ENCODE data around the gene ZNF205.

Gene ZNF205

GRCh38 chr16:3088925-3089716 is 23.3 kb upstream of the ZNF205 start:
- H3K79me2 ChIP-seq (ENCODE audit: insufficient read depth, low read length) = no peaks in the 10 kb centered on the region
- no peak overlapping the region for H3K4me3 ChIP-seq (ENCODE audit: low read depth, low read length, poor library complexity, severe bottlenecking)
- no peaks in the 10 kb centered on the region for H3K36me3 ChIP-seq (ENCODE audit: insufficient read depth, low read length)
- no peak overlapping the region for H2AFZ ChIP-seq (ENCODE audit: low read length)
- no peaks in the 10 kb centered on the region for H3F3A ChIP-seq (ENCODE audit: insufficient read depth, low read length)
- H3K4me2 ChIP-seq (ENCODE audit: low read length) = no peak overlapping the region
- H3K27me3 ChIP-seq (ENCODE audit: insufficient read depth, low read length) = 0 out of 2 replicates have a peak, but pooled peaks cover 9% of the 10 kb centered on the region
- no peak overlapping the region for H3K9ac ChIP-seq (ENCODE audit: low read length)
- no peaks in the 10 kb centered on the region for H4K20me1 ChIP-seq (ENCODE audit: insufficient read depth, low read length)
- peaks cover 13% of the 10 kb centered on the region for H3K4me1 ChIP-seq (ENCODE audit: insufficient read depth, low read length, severe bottlenecking)
- no peaks in the 10 kb centered on the region for H3K9me3 ChIP-seq (ENCODE audit: low read length)
- H3K9me2 ChIP-seq (ENCODE audit: low read depth, low read length) = no peaks in the 10 kb centered on the region
- H3K27ac ChIP-seq (ENCODE audit: low read depth, low read length, poor library complexity, severe bottlenecking) = no peak overlapping the region
- TF ChIP-seq CTCF (IDR thresholded peaks at IDR 0.05; ENCODE audit: low read length) = no peak
- no peak for TF ChIP-seq EZH2 (IDR thresholded peaks at IDR 0.05; ENCODE audit: borderline replicate concordance, low read length)

- Histone ChIP-seq H3K36me3 (ENCODE audit: insufficient read depth, low read length) (no peaks in the 10 kb centered on the region), H3K9ac (ENCODE audit: low read length) (no peak overlapping the region), H4K20me1 (ENCODE audit: insufficient read depth, low read length) (no peaks in the 10 kb centered on the region), H3F3A (ENCODE audit: insufficient read depth, low read length) (no peaks in the 10 kb centered on the region), H3K79me2 (ENCODE audit: insufficient read depth, low read length) (no peaks in the 10 kb centered on the region), H3K27me3 (ENCODE audit: insufficient read depth, low read length) (0 out of 2 replicates have a peak, but pooled peaks cover 9% of the 10 kb centered on the region), H3K9me3 (ENCODE audit: low read length) (no peaks in the 10 kb centered on the region), H3K27ac (ENCODE audit: low read depth, low read length, poor library complexity, severe bottlenecking) (no peak overlapping the region), H3K9me2 (ENCODE audit: low read depth, low read length) (no peaks in the 10 kb centered on the region), H2AFZ (ENCODE audit: low read length) (no peak overlapping the region), H3K4me1 (ENCODE audit: insufficient read depth, low read length, severe bottlenecking) (peaks cover 13% of the 10 kb centered on the region), H3K4me2 (ENCODE audit: low read length) (no peak overlapping the region), H3K4me3 (ENCODE audit: low read depth, low read length, poor library complexity, severe bottlenecking) (no peak overlapping the region)
- TF ChIP-seq EZH2 (IDR thresholded peaks at IDR 0.05; ENCODE audit: borderline replicate concordance, low read length) (no peak), CTCF (IDR thresholded peaks at IDR 0.05; ENCODE audit: low read length) (no peak)
Observed at GRCh38 chr16:3089717-3090592, 22.4 kb upstream of the ZNF205 start.

- no peak overlapping the region for H3K9ac ChIP-seq (ENCODE audit: low read length)
- H3K79me2 ChIP-seq (ENCODE audit: insufficient read depth, low read length) = no peaks in the 10 kb centered on the region
- TF ChIP-seq CTCF (IDR thresholded peaks at IDR 0.05; ENCODE audit: low read length) (no peak), EZH2 (IDR thresholded peaks at IDR 0.05; ENCODE audit: borderline replicate concordance, low read length) (no peak)
- no peaks in the 10 kb centered on the region for H3F3A ChIP-seq (ENCODE audit: insufficient read depth, low read length)
- 0 out of 2 replicates have a peak, but pooled peaks cover 9% of the 10 kb centered on the region for H3K27me3 ChIP-seq (ENCODE audit: insufficient read depth, low read length)
- H3K4me3 ChIP-seq (ENCODE audit: low read depth, low read length, poor library complexity, severe bottlenecking) = no peak overlapping the region
- H3K4me2 ChIP-seq (ENCODE audit: low read length) = no peak overlapping the region
- H4K20me1 ChIP-seq (ENCODE audit: insufficient read depth, low read length) = no peaks in the 10 kb centered on the region
- H3K9me3 ChIP-seq (ENCODE audit: low read length) = no peaks in the 10 kb centered on the region
- H3K27ac ChIP-seq (ENCODE audit: low read depth, low read length, poor library complexity, severe bottlenecking) = no peak overlapping the region
- H3K9me2 ChIP-seq (ENCODE audit: low read depth, low read length) = no peaks in the 10 kb centered on the region
- H2AFZ ChIP-seq (ENCODE audit: low read length) = no peak overlapping the region
- H3K36me3 ChIP-seq (ENCODE audit: insufficient read depth, low read length) = no peaks in the 10 kb centered on the region
- H3K4me1 ChIP-seq (ENCODE audit: insufficient read depth, low read length, severe bottlenecking) = peaks cover 13% of the 10 kb centered on the region
Observed at GRCh38 chr16:3091551-3091950, 20.8 kb upstream of the ZNF205 start.
